Measurements from ENCODE around the gene NELFCD. TPM values are rescaled to one million over a fixed set of nuclear protein-coding genes. Genes with fewer than 3 reads are reported as not detected.

NELFCD gene
- total and polyA plus RNA-seq, 10 of the 15 experiments (the other 5 are each of a cell fraction or from before 2014, with no cell fraction given), result 8.9 to 109 (median 82.9) TPM

DNA sequence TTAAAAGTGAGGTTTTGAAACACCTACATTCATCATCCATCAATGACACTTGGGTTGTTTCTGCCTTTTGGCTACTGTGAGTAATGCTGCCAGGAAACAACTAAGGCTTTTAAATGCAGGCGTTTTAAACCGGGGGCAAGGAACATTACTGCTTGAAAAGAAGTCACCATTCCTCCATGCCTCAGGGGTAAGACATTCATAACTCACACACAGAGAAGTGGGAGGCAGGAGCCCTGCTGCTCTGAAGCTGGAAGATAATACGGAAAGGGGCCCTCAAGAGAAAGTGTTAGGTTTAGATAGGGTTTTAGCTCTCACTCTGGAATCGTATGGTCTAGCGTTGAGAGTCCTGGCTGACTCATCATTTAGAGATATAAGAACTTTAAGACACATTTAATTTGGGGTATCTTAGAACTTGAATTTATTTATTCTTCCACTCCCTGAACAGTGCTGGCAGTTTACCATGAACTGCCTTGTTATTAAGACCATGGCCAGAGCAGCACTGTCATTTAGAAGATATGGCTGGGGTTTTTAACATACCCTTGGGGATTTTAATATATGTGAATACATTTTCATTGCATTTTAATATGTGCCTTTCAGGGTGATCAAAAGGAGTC, 40.0 kb downstream of the NELFCD start:
- ATAC-seq (no peak), FAIRE-seq (no peak), DNase-seq (ENCODE audit: low read depth, low spot score) (no peak)
- Histone ChIP-seq H3K9ac (ENCODE audit: control insufficient read depth, insufficient read depth, low read length) (no peak overlapping the region), H3K36me3 (ENCODE audit: control insufficient read depth in 2 of 2, insufficient read depth in 2 of 2, low read length in 1 of 2) (peaks cover 12 to 30% of the 10 kb centered on the region in 2 experiments), H3K4me3 (no peak overlapping the region), H2AFZ (ENCODE audit: control insufficient read depth, low read depth, low read length) (no peak overlapping the region), H3K4me1 (ENCODE audit: control insufficient read depth, insufficient read depth, low read length) (peaks cover 11% of the 10 kb centered on the region), H3K79me2 (ENCODE audit: control insufficient read depth, insufficient read depth, low read length) (no peaks in the 10 kb centered on the region), H3K27ac (ENCODE audit: control insufficient read depth, insufficient read depth) (no peak overlapping the region), H3K9me3 (replicated peaks; ENCODE audit: control insufficient read depth, insufficient read depth, low read length) (no peaks in the 10 kb centered on the region), H3K27me3 (replicated peaks in 1 of 2; ENCODE audit: control insufficient read depth in 2 of 2, insufficient read depth in 2 of 2, low read length in 1 of 2) (no peaks in the 10 kb centered on the region), H4K20me1 (ENCODE audit: control insufficient read depth, insufficient read depth) (no peaks in the 10 kb centered on the region), H3K4me2 (ENCODE audit: control insufficient read depth, insufficient read depth) (no peak overlapping the region)
- in situ Hi-C loops (cut with MboI) (no loop called here), intact Hi-C loops (cut with micrococcal nuclease; ENCODE audit: unreplicated experiment) (no loop called here)
- RAD21 ChIA-PET (ENCODE audit: unreplicated experiment), result no interaction called here
- BruUV-seq (replicated peaks), result no TSS peak
- SMC1A ChIA-PET (ENCODE audit: uncharacterized antibody, unreplicated experiment), result interaction anchor here (1.6 to 2.3 kb wide), 2 partner anchors 11 to 12 kb away, joined by 3 to 9 read pairs; partner anchors contain the start of gene ATP5F1E
- POLR2A ChIA-PET, result no interaction called here
- TF ChIP-seq, protein P1, sequence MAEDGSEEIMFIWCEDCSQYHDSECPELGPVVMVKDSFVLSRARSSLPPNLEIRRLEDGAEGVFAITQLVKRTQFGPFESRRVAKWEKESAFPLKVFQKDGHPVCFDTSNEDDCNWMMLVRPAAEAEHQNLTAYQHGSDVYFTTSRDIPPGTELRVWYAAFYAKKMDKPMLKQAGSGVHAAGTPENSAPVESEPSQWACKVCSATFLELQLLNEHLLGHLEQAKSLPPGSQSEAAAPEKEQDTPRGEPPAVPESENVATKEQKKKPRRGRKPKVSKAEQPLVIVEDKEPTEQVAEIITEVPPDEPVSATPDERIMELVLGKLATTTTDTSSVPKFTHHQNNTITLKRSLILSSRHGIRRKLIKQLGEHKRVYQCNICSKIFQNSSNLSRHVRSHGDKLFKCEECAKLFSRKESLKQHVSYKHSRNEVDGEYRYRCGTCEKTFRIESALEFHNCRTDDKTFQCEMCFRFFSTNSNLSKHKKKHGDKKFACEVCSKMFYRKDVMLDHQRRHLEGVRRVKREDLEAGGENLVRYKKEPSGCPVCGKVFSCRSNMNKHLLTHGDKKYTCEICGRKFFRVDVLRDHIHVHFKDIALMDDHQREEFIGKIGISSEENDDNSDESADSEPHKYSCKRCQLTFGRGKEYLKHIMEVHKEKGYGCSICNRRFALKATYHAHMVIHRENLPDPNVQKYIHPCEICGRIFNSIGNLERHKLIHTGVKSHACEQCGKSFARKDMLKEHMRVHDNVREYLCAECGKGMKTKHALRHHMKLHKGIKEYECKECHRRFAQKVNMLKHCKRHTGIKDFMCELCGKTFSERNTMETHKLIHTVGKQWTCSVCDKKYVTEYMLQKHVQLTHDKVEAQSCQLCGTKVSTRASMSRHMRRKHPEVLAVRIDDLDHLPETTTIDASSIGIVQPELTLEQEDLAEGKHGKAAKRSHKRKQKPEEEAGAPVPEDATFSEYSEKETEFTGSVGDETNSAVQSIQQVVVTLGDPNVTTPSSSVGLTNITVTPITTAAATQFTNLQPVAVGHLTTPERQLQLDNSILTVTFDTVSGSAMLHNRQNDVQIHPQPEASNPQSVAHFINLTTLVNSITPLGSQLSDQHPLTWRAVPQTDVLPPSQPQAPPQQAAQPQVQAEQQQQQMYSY (CRISPR knock-in tag; IDR thresholded peaks at IDR 0.05), result no peak
- TF ChIP-seq CBX5 (IDR thresholded peaks at IDR 0.05; ENCODE audit: low read depth) (no peak), IKZF2 (IDR thresholded peaks at IDR 0.05) (no peak), CREM (IDR thresholded peaks at IDR 0.05; ENCODE audit: low read depth) (no peak), RFX5 (IDR thresholded peaks at IDR 0.05; ENCODE audit: low read depth, low read length) (no peak), SMC3 (IDR thresholded peaks at IDR 0.05; ENCODE audit: borderline replicate concordance, low read length) (no peak), RBBP5 (conservative IDR thresholded peaks at IDR 0.05) (no peak), MEF2A (IDR thresholded peaks at IDR 0.05; ENCODE audit: insufficient read depth, low read depth, low read length) (no peak), ASH2L (IDR thresholded peaks at IDR 0.05; ENCODE audit: borderline replicate concordance, low read depth) (no peak), MXI1 (IDR thresholded peaks at IDR 0.05; ENCODE audit: low read depth, low read length) (no peak), EZH2 (IDR thresholded peaks at IDR 0.05; ENCODE audit: borderline replicate concordance, control insufficient read depth, low read depth, low read length) (no peak), IRF4 (IDR thresholded peaks at IDR 0.05; ENCODE audit: low read depth, low read length) (no peak)
- TF ChIP-seq, protein P2, sequence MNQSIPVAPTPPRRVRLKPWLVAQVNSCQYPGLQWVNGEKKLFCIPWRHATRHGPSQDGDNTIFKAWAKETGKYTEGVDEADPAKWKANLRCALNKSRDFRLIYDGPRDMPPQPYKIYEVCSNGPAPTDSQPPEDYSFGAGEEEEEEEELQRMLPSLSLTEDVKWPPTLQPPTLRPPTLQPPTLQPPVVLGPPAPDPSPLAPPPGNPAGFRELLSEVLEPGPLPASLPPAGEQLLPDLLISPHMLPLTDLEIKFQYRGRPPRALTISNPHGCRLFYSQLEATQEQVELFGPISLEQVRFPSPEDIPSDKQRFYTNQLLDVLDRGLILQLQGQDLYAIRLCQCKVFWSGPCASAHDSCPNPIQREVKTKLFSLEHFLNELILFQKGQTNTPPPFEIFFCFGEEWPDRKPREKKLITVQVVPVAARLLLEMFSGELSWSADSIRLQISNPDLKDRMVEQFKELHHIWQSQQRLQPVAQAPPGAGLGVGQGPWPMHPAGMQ (IDR thresholded peaks at IDR 0.05; ENCODE audit: borderline replicate concordance), result no peak
- TF ChIP-seq, protein P3, sequence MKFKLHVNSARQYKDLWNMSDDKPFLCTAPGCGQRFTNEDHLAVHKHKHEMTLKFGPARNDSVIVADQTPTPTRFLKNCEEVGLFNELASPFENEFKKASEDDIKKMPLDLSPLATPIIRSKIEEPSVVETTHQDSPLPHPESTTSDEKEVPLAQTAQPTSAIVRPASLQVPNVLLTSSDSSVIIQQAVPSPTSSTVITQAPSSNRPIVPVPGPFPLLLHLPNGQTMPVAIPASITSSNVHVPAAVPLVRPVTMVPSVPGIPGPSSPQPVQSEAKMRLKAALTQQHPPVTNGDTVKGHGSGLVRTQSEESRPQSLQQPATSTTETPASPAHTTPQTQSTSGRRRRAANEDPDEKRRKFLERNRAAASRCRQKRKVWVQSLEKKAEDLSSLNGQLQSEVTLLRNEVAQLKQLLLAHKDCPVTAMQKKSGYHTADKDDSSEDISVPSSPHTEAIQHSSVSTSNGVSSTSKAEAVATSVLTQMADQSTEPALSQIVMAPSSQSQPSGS (IDR thresholded peaks at IDR 0.05; ENCODE audit: low read length), result no peak
- TF ChIP-seq, protein P4, sequence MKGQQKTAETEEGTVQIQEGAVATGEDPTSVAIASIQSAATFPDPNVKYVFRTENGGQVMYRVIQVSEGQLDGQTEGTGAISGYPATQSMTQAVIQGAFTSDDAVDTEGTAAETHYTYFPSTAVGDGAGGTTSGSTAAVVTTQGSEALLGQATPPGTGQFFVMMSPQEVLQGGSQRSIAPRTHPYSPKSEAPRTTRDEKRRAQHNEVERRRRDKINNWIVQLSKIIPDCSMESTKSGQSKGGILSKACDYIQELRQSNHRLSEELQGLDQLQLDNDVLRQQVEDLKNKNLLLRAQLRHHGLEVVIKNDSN (IDR thresholded peaks at IDR 0.05; ENCODE audit: borderline replicate concordance, extremely low read length, insufficient read depth, low read depth, low read length), result no peak
- CTCF ChIA-PET, result no interaction called here
- 65% methylated on average over 5 of the region's 5 CpGs for WGBS (ENCODE audit: insufficient coverage, insufficient replicate concordance, low lambda C conversion rate, missing lambda C conversion rate)
